Prostate gland (tissue), 2 donors: Measurements from ENCODE around the gene PPM1K. TPM values are rescaled to one million over a fixed set of nuclear protein-coding genes. Genes with fewer than 3 reads are reported as not detected.

Source experiments
- DNase-seq: peaks from one replicate; pipeline ENCODE4 v3.0.0-alpha.2; 2019; ENCODE audit warnings: low spot score
- H3K27ac ChIP-seq, 2 donors: fragments of 200-600 bp; sonication (generic); 2 replicates each; pipeline ENCODE4 v1.5.1; 2017 to 2019
- H3K27me3 ChIP-seq: fragments of 200-600 bp; sonication (generic); replicated peaks from 2 replicates; pipeline ENCODE4 v1.5.1; 2019; ENCODE audit not compliant: insufficient read depth
- H3K36me3 ChIP-seq, 2 donors: fragments of 200-600 bp; sonication (generic); 1 replicate in 1 of 2; 2 replicates in 1 of 2; pipeline versions ENCODE4 v1.5.1 to v1.8.1; 2017 to 2019
- H3K4me1 ChIP-seq: fragments of 200-600 bp; sonication (generic); replicated peaks from 2 replicates; pipeline ENCODE4 v1.5.1; 2019
- H3K4me3 ChIP-seq, 2 donors: fragments of 200-600 bp; sonication (generic); 2 replicates each; pipeline ENCODE4 v1.5.1; 2017 to 2019
- H3K9me3 ChIP-seq: fragments of 200-600 bp; sonication (generic); 2 replicates; pipeline ENCODE4 v1.5.1; 2017
- POLR2A ChIP-seq: fragments of 450-650 bp; IDR thresholded peaks from one replicate; pipeline ENCODE4 v1.6.1; 2016; ENCODE audit warnings: antibody characterized with exemption, mild to moderate bottlenecking
- POLR2AphosphoS5 ChIP-seq: sonication (generic); formaldehyde crosslinking; IDR thresholded peaks from one replicate; pipeline ENCODE4 v1.6.1; 2017; ENCODE audit warnings: antibody characterized with exemption
- WGBS: methylation state at CpG from one replicate; pipeline ENCODE4 v1.1.5; 2018; 5-methylcytosine and 5-hydroxymethylcytosine counted together
- intact Hi-C: fragments of 100-400 bp; cut with DNase I; formaldehyde crosslinking; loops from one replicate; pipeline ENCODE4 v1.14.2; 2022
- total RNA-seq, 2 donors: library from RNA; depleted of rRNA; stranded (reverse); fragments of >200 nt; gene quantifications; one replicate each; pipeline ENCODE4 v1.1.0, GENCODE V29; 2016
- TF ChIP-seq, protein P1 (sequence below), 4 experiments: fragments of 200-600 bp in 2 of 4; fragments of 450-650 bp in 2 of 4; sonication (generic) in 2 of 4; IDR thresholded peaks; 1 replicate in 3 of 4; 2 replicates in 1 of 4; pipeline ENCODE4 v1.5.1; 2016 to 2019; ENCODE audit warnings: antibody characterized with exemption in 4 of 4, mild to moderate bottlenecking in 2 of 4, moderate library complexity in 2 of 4

Gene PPM1K
- total RNA-seq, 2 donors from 2014 or later = 63.7 to 65.1 TPM

DNA sequence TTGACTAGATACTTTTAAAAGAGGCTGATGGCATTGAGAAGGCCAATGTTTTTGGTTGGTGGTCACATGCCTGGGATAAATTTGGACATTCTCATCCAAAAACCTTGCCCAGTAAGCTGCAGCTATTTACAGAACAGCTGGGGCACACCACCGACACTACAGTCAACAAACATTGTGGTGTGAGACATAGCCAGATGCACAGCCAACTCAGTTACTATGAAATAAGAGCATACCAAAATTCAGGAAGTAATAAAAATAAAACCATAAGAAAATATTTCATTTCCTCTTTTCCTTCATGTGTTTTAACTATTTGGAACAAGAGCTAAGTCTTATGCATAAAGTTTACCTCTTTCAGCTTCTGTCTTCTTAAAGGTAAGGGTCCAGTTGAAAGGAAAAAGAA lies 8.8 kb downstream of the PPM1K start:
- DNase-seq = no peak
- Histone ChIP-seq H3K9me3 (no peaks in the 10 kb centered on the region), H3K36me3 (no peaks in the 10 kb centered on the region), H3K27me3 (no peaks in the 10 kb centered on the region), H3K4me1 (peaks cover 4% of the 10 kb centered on the region), H3K4me3 (no peak overlapping the region), H3K27ac (no peak overlapping the region)
- intact Hi-C loops = no loop called here
- no peak for TF ChIP-seq POLR2AphosphoS5
- TF ChIP-seq POLR2A = no peak
- TF ChIP-seq, protein P1, sequence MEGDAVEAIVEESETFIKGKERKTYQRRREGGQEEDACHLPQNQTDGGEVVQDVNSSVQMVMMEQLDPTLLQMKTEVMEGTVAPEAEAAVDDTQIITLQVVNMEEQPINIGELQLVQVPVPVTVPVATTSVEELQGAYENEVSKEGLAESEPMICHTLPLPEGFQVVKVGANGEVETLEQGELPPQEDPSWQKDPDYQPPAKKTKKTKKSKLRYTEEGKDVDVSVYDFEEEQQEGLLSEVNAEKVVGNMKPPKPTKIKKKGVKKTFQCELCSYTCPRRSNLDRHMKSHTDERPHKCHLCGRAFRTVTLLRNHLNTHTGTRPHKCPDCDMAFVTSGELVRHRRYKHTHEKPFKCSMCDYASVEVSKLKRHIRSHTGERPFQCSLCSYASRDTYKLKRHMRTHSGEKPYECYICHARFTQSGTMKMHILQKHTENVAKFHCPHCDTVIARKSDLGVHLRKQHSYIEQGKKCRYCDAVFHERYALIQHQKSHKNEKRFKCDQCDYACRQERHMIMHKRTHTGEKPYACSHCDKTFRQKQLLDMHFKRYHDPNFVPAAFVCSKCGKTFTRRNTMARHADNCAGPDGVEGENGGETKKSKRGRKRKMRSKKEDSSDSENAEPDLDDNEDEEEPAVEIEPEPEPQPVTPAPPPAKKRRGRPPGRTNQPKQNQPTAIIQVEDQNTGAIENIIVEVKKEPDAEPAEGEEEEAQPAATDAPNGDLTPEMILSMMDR (IDR thresholded peaks at IDR 0.05) = no peak
- 28% methylated on average over 1 of the region's 1 CpG for WGBS

DNA sequence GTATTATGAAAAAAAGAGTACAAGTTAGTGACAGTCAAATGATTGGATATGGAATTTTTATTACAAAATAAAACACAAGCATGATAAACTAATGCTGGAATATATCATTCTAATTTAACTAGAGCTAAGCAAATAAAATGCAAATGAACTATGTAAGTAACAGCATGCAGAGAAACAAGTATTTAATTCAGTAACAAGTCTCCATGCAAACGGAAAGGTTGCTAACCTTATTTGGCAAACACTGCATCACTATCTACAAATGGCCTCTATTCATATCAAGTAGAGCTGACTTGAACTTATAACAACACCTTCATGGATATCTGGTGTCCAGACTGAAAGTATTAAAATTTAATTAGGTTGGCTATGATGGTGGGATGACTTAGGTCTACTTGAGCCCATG lies 15.4 kb downstream of the PPM1K start:
- Histone ChIP-seq H3K27me3 (no peaks in the 10 kb centered on the region), H3K4me1 (no peaks in the 10 kb centered on the region), H3K36me3 (peaks cover 0 to 9% of the 10 kb centered on the region in 2 donors), H3K9me3 (no peaks in the 10 kb centered on the region), H3K27ac (no peak overlapping the region), H3K4me3 (no peak overlapping the region)
- no peak for DNase-seq
- 77% methylated on average over 1 of the region's 1 CpG for WGBS
- intact Hi-C loops = no loop called here
- TF ChIP-seq POLR2AphosphoS5 (no peak), POLR2A (no peak)
- TF ChIP-seq, protein P1 (IDR thresholded peaks at IDR 0.05) = no peak

DNA sequence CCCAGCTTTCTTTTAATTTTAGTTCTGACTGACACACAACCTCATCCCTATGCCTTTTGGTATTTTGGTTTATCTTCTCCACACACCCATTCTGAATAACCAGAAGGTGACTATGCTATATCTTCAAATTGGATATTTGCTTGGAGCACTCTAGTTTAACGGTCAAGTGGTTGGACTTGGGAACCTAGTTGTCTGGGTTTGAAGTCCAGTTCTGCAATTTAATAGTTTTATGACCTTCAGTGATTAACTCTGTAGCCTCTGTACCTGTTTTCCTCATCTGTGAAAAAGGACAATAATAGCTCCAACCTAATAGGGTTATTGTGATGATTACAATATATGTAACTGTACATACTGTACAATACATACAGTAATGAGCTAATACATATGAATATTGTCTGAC lies 20.0 kb downstream of the PPM1K start:
- DNase-seq = no peak
- no peaks in the 10 kb centered on the region for H3K27me3 ChIP-seq
- TF ChIP-seq, protein P1 (IDR thresholded peaks at IDR 0.05) = no peak
- TF ChIP-seq POLR2A (no peak), POLR2AphosphoS5 (no peak)
- intact Hi-C loops = no loop called here
- H3K9me3 ChIP-seq = no peaks in the 10 kb centered on the region
- H3K4me3 ChIP-seq = no peak overlapping the region
- H3K27ac ChIP-seq = no peak overlapping the region
- WGBS = 84% methylated on average over 1 of the region's 1 CpG
- peaks cover 0 to 16% of the 10 kb centered on the region in 2 donors for H3K36me3 ChIP-seq
- H3K4me1 ChIP-seq = no peaks in the 10 kb centered on the region

DNA sequence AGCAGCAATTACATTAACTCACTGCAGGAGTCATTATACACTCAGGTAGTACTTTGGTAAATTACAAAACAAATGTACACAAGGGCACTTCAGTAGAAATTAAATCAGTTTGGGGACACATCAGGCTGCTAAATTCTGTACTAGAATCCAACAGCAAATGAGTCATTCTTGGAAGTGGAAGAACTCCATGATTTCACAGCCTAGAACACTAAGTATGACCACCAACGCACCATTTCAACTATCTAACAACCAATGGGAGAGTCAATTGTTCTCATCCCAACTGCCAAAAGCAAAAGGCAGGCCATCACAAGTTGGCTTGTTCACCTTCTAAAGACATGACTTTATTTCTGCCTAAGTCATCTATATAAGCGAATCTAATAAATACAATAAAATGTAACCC lies 26.6 kb downstream of the PPM1K start:
- WGBS = 93% methylated on average over 2 of the region's 2 CpGs
- no peak for TF ChIP-seq POLR2A
- H3K36me3 ChIP-seq = peaks cover 0 to 7% of the 10 kb centered on the region in 2 donors
- intact Hi-C loops = no loop called here
- H3K9me3 ChIP-seq = no peaks in the 10 kb centered on the region
- no peak overlapping the region for H3K27ac ChIP-seq
- no peak for DNase-seq
- H3K4me3 ChIP-seq = no peak overlapping the region
- H3K27me3 ChIP-seq = no peaks in the 10 kb centered on the region
- no peaks in the 10 kb centered on the region for H3K4me1 ChIP-seq

DNA sequence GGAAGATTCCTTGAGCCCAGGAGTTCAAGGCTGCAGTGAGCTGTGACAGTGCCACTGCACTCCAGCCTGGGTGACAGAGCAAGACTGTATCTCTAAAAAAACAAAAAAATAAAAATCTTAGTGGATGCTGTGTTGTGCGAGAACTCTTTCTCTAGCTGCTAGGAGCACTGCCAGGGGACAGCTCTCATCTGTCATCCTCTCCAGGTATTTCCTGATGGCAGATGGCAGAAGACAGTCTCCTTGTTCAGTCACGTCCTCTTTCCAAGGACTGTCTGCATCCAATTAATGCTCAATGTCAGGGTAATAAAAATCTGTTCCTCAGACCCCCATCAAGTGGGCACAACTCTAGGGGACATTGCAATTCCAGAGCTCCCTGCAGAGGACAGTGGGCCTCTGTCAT lies 29.2 kb downstream of the PPM1K start:
- Histone ChIP-seq H3K27ac (no peak overlapping the region), H3K27me3 (no peaks in the 10 kb centered on the region), H3K4me3 (no peak overlapping the region), H3K9me3 (no peaks in the 10 kb centered on the region), H3K4me1 (no peaks in the 10 kb centered on the region), H3K36me3 (no peaks in the 10 kb centered on the region)
- 60% methylated on average over 2 of the region's 2 CpGs for WGBS
- no peak for TF ChIP-seq POLR2A
- no peak for TF ChIP-seq POLR2AphosphoS5
- TF ChIP-seq, protein P1 (IDR thresholded peaks at IDR 0.05) = no peak
- DNase-seq = no peak
- intact Hi-C loops = no loop called here
